ENCODE results near the gene MRPL12. TPM values are rescaled to one million over a fixed set of nuclear protein-coding genes. Genes with fewer than 3 reads are reported as not detected.

The MRPL12 gene
- total and polyA plus RNA-seq, 9 of the 15 experiments (the other 6 are each of a cell fraction or from before 2014, with no cell fraction given): 0.94 to 338 (median 100) TPM

- TF ChIP-seq SMARCE1 (IDR thresholded peaks at IDR 0.05) (no peak), TARDBP (IDR thresholded peaks at IDR 0.05) (no peak), ZC3H11A (IDR thresholded peaks at IDR 0.05; ENCODE audit: low read depth, low read length) (no peak), NUFIP1 (IDR thresholded peaks at IDR 0.05; ENCODE audit: partially characterized antibody) (peak; percentile 64), ZNF121 (CRISPR knock-in tag; conservative IDR thresholded peaks at IDR 0.05) (no peak), ZNF717 (CRISPR knock-in tag; IDR thresholded peaks at IDR 0.05) (no peak), NCOR1 (IDR thresholded peaks at IDR 0.05) (no peak), HLTF (IDR thresholded peaks at IDR 0.05) (no peak), RBM22 (IDR thresholded peaks at IDR 0.05; ENCODE audit: low read depth, low read length, poor library complexity, severe bottlenecking) (no peak), SMC3 (conservative IDR thresholded peaks at IDR 0.05; ENCODE audit: insufficient read depth, low read depth, low read length) (no peak), TFAP4 (CRISPR knock-in tag; IDR thresholded peaks at IDR 0.05; ENCODE audit: borderline replicate concordance) (no peak), ZNF561 (CRISPR knock-in tag; conservative IDR thresholded peaks at IDR 0.05) (no peak), MCM5 (IDR thresholded peaks at IDR 0.05; ENCODE audit: low read depth) (no peak), ZKSCAN8 (CRISPR knock-in tag; IDR thresholded peaks at IDR 0.05) (peak; percentile 75; the same call in 1 of the 2 replicates), SMARCC2 (IDR thresholded peaks at IDR 0.05; ENCODE audit: low read depth) (no peak), ZFP91 (CRISPR knock-in tag; IDR thresholded peaks at IDR 0.05) (no peak), SMARCB1 (IDR thresholded peaks at IDR 0.05; ENCODE audit: insufficient read length, low read depth) (no peak), GATA2 (CRISPR knock-in tag; IDR thresholded peaks at IDR 0.05) (no peak), EZH2 (IDR thresholded peaks at IDR 0.05; ENCODE audit: borderline replicate concordance, low read depth, low read length) (no peak), MAFF (IDR thresholded peaks at IDR 0.05; ENCODE audit: low read length) (no peak), DNMT1 (IDR thresholded peaks at IDR 0.05) (0 out of 2 replicates have a peak, but pooled peaks have one; percentile 52), PBX2 (CRISPR knock-in tag; IDR thresholded peaks at IDR 0.05; ENCODE audit: low read depth) (no peak), PBX2 (tag; conservative IDR thresholded peaks at IDR 0.05; ENCODE audit: low read depth) (0 out of 2 replicates have a peak, but pooled peaks have one; percentile 32)
- TF ChIP-seq, protein P1, sequence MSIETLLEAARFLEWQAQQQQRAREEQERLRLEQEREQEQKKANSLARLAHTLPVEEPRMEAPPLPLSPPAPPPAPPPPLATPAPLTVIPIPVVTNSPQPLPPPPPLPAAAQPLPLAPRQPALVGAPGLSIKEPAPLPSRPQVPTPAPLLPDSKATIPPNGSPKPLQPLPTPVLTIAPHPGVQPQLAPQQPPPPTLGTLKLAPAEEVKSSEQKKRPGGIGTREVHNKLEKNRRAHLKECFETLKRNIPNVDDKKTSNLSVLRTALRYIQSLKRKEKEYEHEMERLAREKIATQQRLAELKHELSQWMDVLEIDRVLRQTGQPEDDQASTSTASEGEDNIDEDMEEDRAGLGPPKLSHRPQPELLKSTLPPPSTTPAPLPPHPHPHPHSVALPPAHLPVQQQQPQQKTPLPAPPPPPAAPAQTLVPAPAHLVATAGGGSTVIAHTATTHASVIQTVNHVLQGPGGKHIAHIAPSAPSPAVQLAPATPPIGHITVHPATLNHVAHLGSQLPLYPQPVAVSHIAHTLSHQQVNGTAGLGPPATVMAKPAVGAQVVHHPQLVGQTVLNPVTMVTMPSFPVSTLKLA (conservative IDR thresholded peaks at IDR 0.05): peak; percentile 45 to 62
Observed at GRCh38 chr17:81665205-81666091, 37.7 kb upstream of the MRPL12 start (continued).
